Smooth muscle cell (in vitro differentiated cells): Measurements from ENCODE around the gene ANKRD24. TPM values are rescaled to one million over a fixed set of nuclear protein-coding genes. Genes with fewer than 3 reads are reported as not detected.

ENCODE experiments used
- DNase-seq: peaks from one replicate; lab custom pipeline; 2025; ENCODE audit not compliant: unreplicated experiment; lab: John Stamatoyannopoulos, UW
- H2AFZ ChIP-seq: fragments of 200-600 bp; sonication (generic); 2 replicates; pipeline ENCODE4 v1.6.0; 2016; ENCODE audit warnings: antibody characterized with exemption, low read depth, mild to moderate bottlenecking
- H3F3A ChIP-seq: fragments of 200-600 bp; sonication (generic); 2 replicates; pipeline ENCODE4 v1.6.0; 2017; ENCODE audit warnings: antibody characterized with exemption, low read depth
- H3K27ac ChIP-seq: fragments of 200-600 bp; sonication (generic); 2 replicates; pipeline ENCODE4 v1.5.1; 2016; ENCODE audit warnings: low read depth, mild to moderate bottlenecking
- H3K27me3 ChIP-seq: fragments of 200-600 bp; sonication (generic); 2 replicates; pipeline ENCODE4 v1.6.1; 2016; ENCODE audit warnings: low read depth, mild to moderate bottlenecking
- H3K36me3 ChIP-seq: fragments of 200-600 bp; sonication (generic); 2 replicates; pipeline ENCODE4 v1.5.1; 2016; ENCODE audit warnings: low read depth
- H3K4me1 ChIP-seq: fragments of 200-600 bp; sonication (generic); 2 replicates; pipeline ENCODE4 v1.5.1; 2016; ENCODE audit warnings: low read depth
- H3K4me2 ChIP-seq: fragments of 200-600 bp; sonication (generic); 2 replicates; pipeline ENCODE4 v1.6.0; 2016; ENCODE audit warnings: mild to moderate bottlenecking
- H3K4me3 ChIP-seq: fragments of 200-600 bp; sonication (generic); 2 replicates; pipeline ENCODE4 v1.5.1; 2016; ENCODE audit warnings: mild to moderate bottlenecking
- H3K79me2 ChIP-seq: fragments of 200-600 bp; sonication (generic); 2 replicates; pipeline ENCODE4 v1.6.0; 2016; ENCODE audit warnings: low read depth, mild to moderate bottlenecking
- H3K9ac ChIP-seq: fragments of 200-600 bp; sonication (generic); 2 replicates; pipeline ENCODE4 v1.6.0; 2016; ENCODE audit warnings: low read depth
- H3K9me3 ChIP-seq: fragments of 200-600 bp; sonication (generic); replicated peaks from 2 replicates; pipeline ENCODE4 v1.5.1; 2016; ENCODE audit warnings: low read depth
- H4K20me1 ChIP-seq: fragments of 200-600 bp; sonication (generic); 2 replicates; pipeline ENCODE4 v1.6.0; 2016; ENCODE audit warnings: low read depth
- CTCF ChIP-seq: fragments of 200-600 bp; sonication (generic); IDR thresholded peaks from 2 replicates; pipeline ENCODE4 v1.5.1; 2017; ENCODE audit warnings: borderline replicate concordance, mild to moderate bottlenecking, antibody characterized with exemption; ENCODE audit not compliant: insufficient read depth, poor library complexity, severe bottlenecking
- WGBS: methylation state at CpG from one replicate; pipeline ENCODE4 v1.1.7; 2016; ENCODE audit warnings: low lambda C conversion rate; 5-methylcytosine and 5-hydroxymethylcytosine counted together
- polyA plus RNA-seq: library from polyadenylated mRNA; unstranded; fragments of >200 nt; fragmentation: Nextera tagmentation; extraction: Ambion mirVana; gene quantifications from 2 replicates; pipeline ENCODE4 v1.2.1, GENCODE V29; 2016
- total RNA-seq: library from RNA; depleted of rRNA; stranded (reverse); fragments of >200 nt; gene quantifications from 2 replicates; pipeline ENCODE4 v1.2.3, GENCODE V29; 2014

ANKRD24 gene
- total and polyA plus RNA-seq, 2 experiments from 2014 or later, result 1.5 TPM; not detected in 1

DNA sequence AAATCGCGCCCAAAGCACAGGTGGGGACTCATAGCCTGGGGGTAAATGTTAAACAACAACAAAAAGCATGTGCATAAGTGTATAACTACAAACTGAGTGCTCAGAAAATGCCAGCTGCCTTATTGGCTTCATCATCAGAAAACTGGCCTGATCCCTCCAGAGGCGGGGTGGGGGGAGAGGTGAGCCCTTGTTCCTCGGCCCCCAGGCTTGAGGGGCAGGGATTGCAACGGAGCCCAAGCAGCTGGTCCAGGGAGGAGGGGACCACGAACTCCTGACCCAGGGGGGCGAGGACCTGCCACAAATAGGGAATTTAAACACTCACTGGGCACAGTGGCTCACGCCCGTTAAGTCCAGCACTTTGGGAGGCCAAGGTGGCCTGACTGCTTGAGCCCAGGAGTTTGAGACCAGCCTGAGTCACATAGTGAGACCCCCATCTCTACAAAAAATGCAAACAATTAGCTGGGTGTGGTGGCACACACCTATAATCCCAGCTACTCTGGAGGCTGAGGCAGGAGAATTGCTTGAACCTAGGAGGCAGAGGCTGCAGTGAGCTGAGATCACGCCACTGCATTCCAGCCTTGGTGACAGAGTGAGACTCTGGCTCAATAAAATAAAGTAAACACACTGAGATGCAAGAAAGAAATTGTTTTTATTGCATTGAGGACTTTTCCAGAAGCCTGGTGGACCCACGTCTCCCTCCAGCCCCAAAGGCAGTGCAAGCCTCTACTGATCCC lies 8.8 kb upstream of the ANKRD24 start:
- no peak for DNase-seq
- Histone ChIP-seq H3K27me3 (peaks cover 9% of the 10 kb centered on the region), H4K20me1 (peaks cover 28% of the 10 kb centered on the region), H3K4me1 (no peaks in the 10 kb centered on the region), H2AFZ (no peak overlapping the region), H3K9me3 (no peaks in the 10 kb centered on the region), H3K4me2 (no peak overlapping the region), H3F3A (no peaks in the 10 kb centered on the region), H3K36me3 (no peaks in the 10 kb centered on the region), H3K4me3 (no peak overlapping the region), H3K27ac (no peak overlapping the region), H3K9ac (no peak overlapping the region), H3K79me2 (no peaks in the 10 kb centered on the region)
- 43% methylated on average over 11 of the region's 11 CpGs for WGBS
- no peak for TF ChIP-seq CTCF

DNA sequence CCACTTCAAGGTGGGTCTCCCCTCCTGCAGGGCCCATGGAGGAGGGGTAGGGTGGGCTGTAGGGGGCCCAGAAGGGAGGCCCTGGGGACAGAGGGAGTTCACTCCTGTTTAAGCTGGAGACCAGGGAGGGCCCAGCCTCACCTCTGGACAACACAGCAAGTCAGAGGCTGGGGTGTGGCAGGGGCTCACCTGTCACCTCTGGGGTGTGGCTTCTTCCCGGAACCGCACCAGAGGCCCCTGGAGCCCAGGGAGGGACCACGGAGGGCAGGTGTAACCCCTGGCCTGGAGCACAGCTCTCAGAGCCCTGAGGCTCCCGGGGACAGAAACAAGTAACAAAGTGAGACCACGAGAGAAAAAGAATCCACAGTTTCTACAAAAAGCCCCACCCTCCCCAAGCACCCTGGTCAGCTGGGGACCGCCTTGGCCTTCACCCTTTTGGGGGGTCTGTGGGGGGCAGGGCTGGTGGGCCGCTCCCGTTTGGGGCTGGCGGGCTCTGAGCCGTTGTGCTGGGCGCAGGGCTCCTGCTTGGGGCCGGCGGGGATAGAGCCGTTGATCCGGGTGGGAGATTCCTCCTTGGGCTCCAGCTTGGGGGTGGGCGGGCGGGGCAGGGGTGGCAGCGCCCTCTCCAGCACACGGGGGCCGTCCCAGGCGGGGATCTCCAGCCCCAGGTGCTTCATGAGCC lies 8.1 kb upstream of the ANKRD24 start:
- DNase-seq, result no peak
- Histone ChIP-seq H3K79me2 (no peaks in the 10 kb centered on the region), H3K4me2 (no peak overlapping the region), H3K36me3 (no peaks in the 10 kb centered on the region), H3K27me3 (peaks cover 6% of the 10 kb centered on the region), H2AFZ (no peak overlapping the region), H3K9me3 (no peaks in the 10 kb centered on the region), H3K9ac (no peak overlapping the region), H3F3A (no peaks in the 10 kb centered on the region), H4K20me1 (peaks cover 32% of the 10 kb centered on the region), H3K27ac (no peak overlapping the region), H3K4me3 (no peak overlapping the region), H3K4me1 (no peaks in the 10 kb centered on the region)
- WGBS, result 89% methylated on average over 5 of the region's 21 CpGs
- no peak for TF ChIP-seq CTCF

GRCh38 chr19:4174895-4175668 lies 7.4 kb upstream of the ANKRD24 start:
- no peaks in the 10 kb centered on the region for H3K79me2 ChIP-seq
- no peak for TF ChIP-seq CTCF

More at GRCh38 chr19:4174895-4175668, 7.4 kb upstream of the ANKRD24 start:
- Histone ChIP-seq H3K4me2 (no peak overlapping the region), H3K27me3 (peaks cover 6% of the 10 kb centered on the region), H3K36me3 (no peaks in the 10 kb centered on the region), H4K20me1 (peaks cover 36% of the 10 kb centered on the region), H2AFZ (no peak overlapping the region), H3F3A (no peaks in the 10 kb centered on the region), H3K4me3 (no peak overlapping the region), H3K9ac (no peak overlapping the region), H3K9me3 (no peaks in the 10 kb centered on the region), H3K27ac (no peak overlapping the region), H3K4me1 (no peaks in the 10 kb centered on the region)
- WGBS, result 97% methylated on average over 28 of the region's 41 CpGs
- no peak for DNase-seq
